Measurements from ENCODE around the gene FAM237B. TPM values are rescaled to one million over a fixed set of nuclear protein-coding genes. Genes with fewer than 3 reads are reported as not detected.

Gene FAM237B
- total RNA-seq, 1 experiment from 2014 or later = not detected

DNA sequence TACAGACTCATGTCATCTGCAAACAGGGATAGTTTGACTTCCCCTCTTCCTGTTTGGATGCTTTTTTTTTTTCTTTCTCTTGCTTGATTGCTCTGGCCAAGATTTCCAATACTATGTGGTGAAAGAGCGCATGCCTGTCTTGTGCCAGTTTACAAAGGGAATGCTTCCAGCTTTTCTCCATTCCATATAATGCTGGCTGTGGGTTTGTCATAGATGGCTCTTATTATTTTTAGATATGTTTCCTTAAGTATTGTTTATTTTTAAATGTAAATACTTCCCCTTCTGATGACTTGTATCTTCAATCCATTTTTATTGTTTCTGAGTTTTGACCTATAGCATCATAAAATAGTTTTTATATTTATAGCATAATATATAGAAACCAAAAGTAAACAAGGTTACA lies 17.9 kb downstream of the FAM237B start:
- CTCF ChIA-PET = no interaction called here
- no peaks in the 10 kb centered on the region for H3K4me1 ChIP-seq
- POLR2A ChIA-PET = no interaction called here
- H3K27ac Mint-ChIP-seq (ENCODE audit: unreplicated experiment) = no peak overlapping the region
- no peak overlapping the region for H3K4me3 ChIP-seq (ENCODE audit: low read depth, low read length)
- H3K27me3 ChIP-seq (replicated peaks; ENCODE audit: control insufficient read depth, insufficient read depth, low read length) = no peaks in the 10 kb centered on the region
- TF ChIP-seq, protein P1, sequence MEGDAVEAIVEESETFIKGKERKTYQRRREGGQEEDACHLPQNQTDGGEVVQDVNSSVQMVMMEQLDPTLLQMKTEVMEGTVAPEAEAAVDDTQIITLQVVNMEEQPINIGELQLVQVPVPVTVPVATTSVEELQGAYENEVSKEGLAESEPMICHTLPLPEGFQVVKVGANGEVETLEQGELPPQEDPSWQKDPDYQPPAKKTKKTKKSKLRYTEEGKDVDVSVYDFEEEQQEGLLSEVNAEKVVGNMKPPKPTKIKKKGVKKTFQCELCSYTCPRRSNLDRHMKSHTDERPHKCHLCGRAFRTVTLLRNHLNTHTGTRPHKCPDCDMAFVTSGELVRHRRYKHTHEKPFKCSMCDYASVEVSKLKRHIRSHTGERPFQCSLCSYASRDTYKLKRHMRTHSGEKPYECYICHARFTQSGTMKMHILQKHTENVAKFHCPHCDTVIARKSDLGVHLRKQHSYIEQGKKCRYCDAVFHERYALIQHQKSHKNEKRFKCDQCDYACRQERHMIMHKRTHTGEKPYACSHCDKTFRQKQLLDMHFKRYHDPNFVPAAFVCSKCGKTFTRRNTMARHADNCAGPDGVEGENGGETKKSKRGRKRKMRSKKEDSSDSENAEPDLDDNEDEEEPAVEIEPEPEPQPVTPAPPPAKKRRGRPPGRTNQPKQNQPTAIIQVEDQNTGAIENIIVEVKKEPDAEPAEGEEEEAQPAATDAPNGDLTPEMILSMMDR (IDR thresholded peaks at IDR 0.05; ENCODE audit: insufficient read depth in 1 of 2, low read depth in 1 of 2, low read length in 1 of 2, severe bottlenecking in 1 of 2, unreplicated experiment in 1 of 2) = no peak
- intact Hi-C loops (cut with micrococcal nuclease; ENCODE audit: unreplicated experiment) = no loop called here
- DNase-seq = no peak
- no peaks in the 10 kb centered on the region for H3K9me3 ChIP-seq
- H3K36me3 Mint-ChIP-seq (ENCODE audit: insufficient read depth, unreplicated experiment) = no peaks in the 10 kb centered on the region
- no peaks in the 10 kb centered on the region for H3K9me3 Mint-ChIP-seq (ENCODE audit: unreplicated experiment)
- H3K27me3 Mint-ChIP-seq (ENCODE audit: insufficient read depth, unreplicated experiment) = no peaks in the 10 kb centered on the region
- H3K4me3 Mint-ChIP-seq (ENCODE audit: unreplicated experiment) = no peak overlapping the region
- peaks cover 1% of the 10 kb centered on the region for H3K4me1 Mint-ChIP-seq (ENCODE audit: low read depth, unreplicated experiment)
- H3K36me3 ChIP-seq (ENCODE audit: control insufficient read depth, insufficient read depth, low read length) = no peaks in the 10 kb centered on the region
- no TSS peak for BruUV-seq (replicated peaks)

DNA sequence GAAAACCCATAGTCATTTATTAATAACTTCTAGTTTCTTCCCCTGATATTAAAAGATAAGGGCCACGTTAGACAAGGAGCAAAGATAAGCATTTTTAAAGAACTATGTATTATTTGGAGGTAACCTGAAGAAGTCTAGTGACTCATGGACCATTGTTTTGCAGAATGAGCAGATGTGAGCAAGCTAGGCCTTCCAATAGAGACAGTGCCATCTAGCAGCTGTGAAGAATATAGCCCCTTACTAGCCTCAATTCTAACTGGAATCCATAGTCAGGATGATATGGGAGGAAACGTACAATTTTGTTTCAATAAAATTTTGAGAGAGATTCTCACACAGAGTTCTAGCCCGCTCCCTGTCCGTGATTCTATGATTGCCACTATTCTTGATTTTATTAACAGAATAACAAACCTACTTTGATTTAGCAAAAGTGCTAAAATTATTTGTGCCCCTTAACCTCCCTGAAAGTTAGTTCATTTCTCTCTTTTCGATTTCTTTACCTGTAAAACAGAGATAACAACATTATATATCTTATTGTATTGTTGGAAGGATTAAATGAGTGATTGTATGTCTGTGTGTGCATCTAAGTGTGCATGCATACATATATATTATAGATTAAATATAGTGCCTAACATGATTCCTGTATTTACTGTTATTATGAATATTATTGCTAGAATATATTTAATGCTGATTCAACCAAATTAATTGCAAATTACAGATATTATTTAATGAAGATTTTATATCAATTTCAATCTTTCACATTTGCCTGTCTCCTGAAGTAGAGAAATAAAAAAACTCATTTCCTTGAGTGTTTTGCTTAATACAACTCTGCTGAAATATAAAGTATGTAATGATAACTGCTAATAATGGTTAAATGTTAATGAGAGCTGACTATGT lies 22.7 kb downstream of the FAM237B start:
- Mint-ChIP-seq H3K27ac (ENCODE audit: unreplicated experiment) (no peak overlapping the region), H3K4me3 (ENCODE audit: unreplicated experiment) (no peak overlapping the region), H3K27me3 (ENCODE audit: insufficient read depth, unreplicated experiment) (no peaks in the 10 kb centered on the region), H3K36me3 (ENCODE audit: insufficient read depth, unreplicated experiment) (no peaks in the 10 kb centered on the region), H3K9me3 (ENCODE audit: unreplicated experiment) (no peaks in the 10 kb centered on the region), H3K4me1 (ENCODE audit: low read depth, unreplicated experiment) (peaks cover 15% of the 10 kb centered on the region)
- CTCF ChIA-PET = interaction anchor here (0.7 to 1.2 kb wide), 9 partner anchors 14 to 129 kb away, joined by 3 to 8 read pairs (median 3); partner anchors contain the start of gene STEAP2
- Histone ChIP-seq H3K36me3 (ENCODE audit: control insufficient read depth, insufficient read depth, low read length) (no peaks in the 10 kb centered on the region), H3K9me3 (no peaks in the 10 kb centered on the region), H3K4me3 (ENCODE audit: low read depth, low read length) (no peak overlapping the region), H3K27me3 (replicated peaks; ENCODE audit: control insufficient read depth, insufficient read depth, low read length) (no peaks in the 10 kb centered on the region), H3K4me1 (peaks cover 18% of the 10 kb centered on the region)
- TF ChIP-seq, protein P1 (IDR thresholded peaks at IDR 0.05; ENCODE audit: insufficient read depth in 1 of 2, low read depth in 1 of 2, low read length in 1 of 2, severe bottlenecking in 1 of 2, unreplicated experiment in 1 of 2) = peak; percentile 67 to 84
- peak; percentile 41 to 52 for DNase-seq
- intact Hi-C loops (cut with micrococcal nuclease; ENCODE audit: unreplicated experiment) = loop anchor here (1.0 kb wide), 6 partner anchors 22 to 144 kb away; partner anchors contain the start of genes CFAP69, STEAP1 and STEAP2
- BruUV-seq (replicated peaks) = no TSS peak
- POLR2A ChIA-PET = no interaction called here

DNA sequence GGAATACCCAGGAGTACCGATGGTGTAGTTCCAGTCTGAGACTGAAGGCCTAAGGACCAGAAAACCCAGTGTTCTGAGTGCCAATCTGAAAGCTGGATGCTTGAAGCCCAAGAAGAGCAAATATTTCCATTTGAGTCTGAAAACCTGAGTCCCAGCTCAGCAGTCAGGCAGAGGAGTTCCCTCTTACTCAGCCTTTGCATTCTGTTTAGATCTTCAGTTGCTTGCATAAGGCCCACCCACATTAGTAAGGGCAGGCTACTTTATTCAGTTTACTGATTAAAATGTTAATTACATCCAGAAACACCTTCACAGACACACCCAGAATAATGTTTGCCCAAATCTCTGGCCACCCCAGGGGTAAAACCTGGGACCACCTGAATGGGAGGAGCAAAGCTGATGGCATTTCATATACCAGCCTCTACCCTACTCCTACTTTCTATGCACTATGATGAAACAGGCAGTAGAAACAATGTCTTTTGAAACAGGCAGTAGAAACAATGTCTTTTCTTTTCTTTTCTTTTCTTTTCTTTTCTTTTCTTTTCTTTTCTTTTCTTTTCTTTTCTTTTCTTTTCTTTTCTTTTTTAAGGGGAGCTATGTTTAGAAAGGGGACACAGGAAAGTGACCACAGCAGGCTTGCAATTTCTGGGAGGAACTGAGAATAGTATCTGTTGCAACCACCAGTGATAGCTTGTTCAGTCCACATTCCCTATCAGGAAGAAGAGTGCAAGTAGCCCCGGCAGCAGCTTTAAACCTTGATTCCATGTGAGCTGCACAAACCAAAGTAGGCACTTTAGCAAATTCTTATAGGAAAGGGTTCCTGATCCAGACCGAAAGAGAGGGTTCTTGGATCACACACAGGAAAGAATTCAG lies 30.6 kb downstream of the FAM237B start:
- Mint-ChIP-seq H3K4me3 (ENCODE audit: unreplicated experiment) (no peak overlapping the region), H3K27me3 (ENCODE audit: insufficient read depth, unreplicated experiment) (no peaks in the 10 kb centered on the region), H3K4me1 (ENCODE audit: low read depth, unreplicated experiment) (no peaks in the 10 kb centered on the region), H3K27ac (ENCODE audit: unreplicated experiment) (no peak overlapping the region), H3K9me3 (ENCODE audit: unreplicated experiment) (no peaks in the 10 kb centered on the region), H3K36me3 (ENCODE audit: insufficient read depth, unreplicated experiment) (no peaks in the 10 kb centered on the region)
- Histone ChIP-seq H3K9me3 (no peaks in the 10 kb centered on the region), H3K4me3 (ENCODE audit: low read depth, low read length) (no peak overlapping the region), H3K27me3 (replicated peaks; ENCODE audit: control insufficient read depth, insufficient read depth, low read length) (no peaks in the 10 kb centered on the region), H3K4me1 (no peaks in the 10 kb centered on the region), H3K36me3 (ENCODE audit: control insufficient read depth, insufficient read depth, low read length) (no peaks in the 10 kb centered on the region)
- DNase-seq = no peak
- POLR2A ChIA-PET = no interaction called here
- intact Hi-C loops (cut with micrococcal nuclease; ENCODE audit: unreplicated experiment) = no loop called here
- CTCF ChIA-PET = interaction anchor here (0.6 kb wide), 1 partner anchor 372 kb away, joined by 3 read pairs; no protein-coding TSS in a partner anchor
- BruUV-seq (replicated peaks) = no TSS peak
- TF ChIP-seq, protein P1 (IDR thresholded peaks at IDR 0.05; ENCODE audit: insufficient read depth in 1 of 2, low read depth in 1 of 2, low read length in 1 of 2, severe bottlenecking in 1 of 2, unreplicated experiment in 1 of 2) = no peak

Data from Caco-2 (cell line).